Stimulated activated CD4-positive, alpha-beta T cell treated with anti-CD3 and anti-CD28 coated beads, Interleukin-1b, Interleukin-23, amount 100 ng/mL, for 24 hours (primary cell): ENCODE data around the gene DLG3.
A peak's percentile ranks its signal among the peaks of the same experiment; 100 is the strongest.

Experiments used
- DNase-seq, 4 experiments: peaks; one replicate each; pipeline ENCODE4 v3.0.0-alpha.2; 2020; ENCODE audit warnings: low read depth in 4 of 4, low spot score in 1 of 4

The DLG3 gene

DNA sequence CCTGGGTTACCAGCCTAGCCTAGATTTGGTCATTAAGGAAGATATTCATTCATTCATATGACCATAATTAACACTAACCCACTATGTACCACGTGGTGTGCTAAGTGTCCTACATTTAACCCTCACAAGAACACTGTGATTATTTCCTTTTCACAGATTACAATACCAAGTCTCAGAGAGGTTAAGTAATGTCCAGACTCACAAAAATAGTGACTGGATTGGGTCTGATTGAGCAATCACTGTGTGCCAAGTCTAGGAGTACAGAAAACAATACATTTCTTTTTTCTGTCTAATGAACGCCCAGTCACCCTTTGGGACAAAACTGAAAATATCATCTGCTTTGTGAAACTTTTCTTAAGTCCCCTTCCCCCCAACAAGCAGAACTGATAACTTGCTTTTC is 7.6 kb upstream of the DLG3 start:
- DNase-seq: no peak

DNA sequence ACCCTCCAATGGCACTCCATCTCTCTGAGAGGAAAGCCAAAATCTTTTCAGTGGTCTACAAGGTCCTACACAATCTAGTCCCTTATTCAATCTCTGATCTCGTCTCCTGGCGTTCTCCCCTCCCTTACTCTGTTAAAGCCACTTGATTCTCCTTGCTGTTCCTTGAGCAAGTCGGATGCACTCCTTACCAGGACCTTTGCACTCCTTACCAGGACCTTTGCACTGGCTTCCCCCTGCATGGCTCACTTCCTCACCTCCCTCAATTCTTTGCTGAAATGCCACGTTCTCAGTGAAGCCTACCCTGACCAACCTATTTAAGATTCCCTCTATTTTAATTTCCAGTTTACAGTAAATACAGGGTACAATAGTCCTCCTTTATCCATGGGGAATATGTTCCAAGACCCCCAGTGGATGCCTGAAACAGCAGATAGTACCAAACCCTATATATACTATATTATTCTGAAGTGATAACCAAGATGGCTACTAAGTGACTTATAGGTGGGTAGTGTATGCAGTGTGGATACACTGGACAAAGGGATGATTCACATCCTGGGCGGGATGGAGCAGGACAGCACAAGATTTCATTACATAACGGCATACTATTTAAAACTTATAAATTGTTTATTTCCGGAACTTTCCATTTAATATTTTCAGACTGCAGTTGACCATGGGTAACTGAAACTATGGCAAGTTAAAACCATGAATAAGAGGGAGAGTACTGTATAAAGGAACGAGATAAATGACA is 6.5 kb upstream of the DLG3 start:
- no peak for DNase-seq

DNA sequence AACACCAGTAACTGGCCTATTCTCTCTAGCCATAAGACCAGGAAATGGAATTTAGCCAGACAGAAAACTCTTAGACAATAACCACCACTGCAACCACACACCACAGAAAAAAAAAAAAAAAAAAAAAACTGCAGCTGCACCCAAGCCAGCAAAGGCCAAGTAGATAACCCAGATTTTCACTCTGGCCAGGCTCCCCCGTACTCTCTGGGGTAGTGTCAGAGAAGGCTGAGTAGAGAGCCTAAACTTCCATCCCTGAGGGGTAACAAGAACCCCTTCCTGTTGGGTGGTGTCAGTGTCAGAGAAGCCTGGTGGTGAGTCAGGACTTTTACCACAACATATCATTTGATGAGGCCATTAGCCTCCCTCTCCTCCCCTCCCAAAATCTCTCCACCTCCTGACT is 5.6 kb upstream of the DLG3 start:
- no peak for DNase-seq

DNA sequence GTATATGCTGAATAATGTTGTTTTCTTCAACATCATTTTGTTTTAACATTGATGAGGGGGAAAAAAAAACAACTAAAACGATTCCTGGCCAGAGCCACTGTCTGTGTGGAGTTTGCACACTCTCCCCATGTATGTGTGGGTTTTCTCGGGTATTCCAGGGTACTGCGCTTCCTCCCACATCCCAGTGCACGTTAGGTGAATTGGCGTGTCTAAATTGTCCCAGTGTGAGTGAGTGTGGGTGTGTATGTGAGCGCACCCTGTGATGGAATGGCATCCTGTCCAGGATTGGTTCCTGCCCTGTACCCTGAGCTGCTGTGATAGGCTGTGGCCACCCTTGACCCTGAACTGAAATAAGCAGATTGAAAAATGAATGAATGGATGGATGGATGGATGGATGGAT is 2.4 kb upstream of the DLG3 start:
- DNase-seq: no peak

GRCh38 chrX:70444946-70445656 is 466 bp downstream of the DLG3 start:
- no peak for DNase-seq

- no peak for DNase-seq
Measured at GRCh38 chrX:70445951-70446350, 1.3 kb downstream of the DLG3 start.

- DNase-seq: no peak
Measured at GRCh38 chrX:70446380-70447350, 2.0 kb downstream of the DLG3 start.

GRCh38 chrX:70449457-70449966 is 4.9 kb downstream of the DLG3 start:
- no peak for DNase-seq

DNA sequence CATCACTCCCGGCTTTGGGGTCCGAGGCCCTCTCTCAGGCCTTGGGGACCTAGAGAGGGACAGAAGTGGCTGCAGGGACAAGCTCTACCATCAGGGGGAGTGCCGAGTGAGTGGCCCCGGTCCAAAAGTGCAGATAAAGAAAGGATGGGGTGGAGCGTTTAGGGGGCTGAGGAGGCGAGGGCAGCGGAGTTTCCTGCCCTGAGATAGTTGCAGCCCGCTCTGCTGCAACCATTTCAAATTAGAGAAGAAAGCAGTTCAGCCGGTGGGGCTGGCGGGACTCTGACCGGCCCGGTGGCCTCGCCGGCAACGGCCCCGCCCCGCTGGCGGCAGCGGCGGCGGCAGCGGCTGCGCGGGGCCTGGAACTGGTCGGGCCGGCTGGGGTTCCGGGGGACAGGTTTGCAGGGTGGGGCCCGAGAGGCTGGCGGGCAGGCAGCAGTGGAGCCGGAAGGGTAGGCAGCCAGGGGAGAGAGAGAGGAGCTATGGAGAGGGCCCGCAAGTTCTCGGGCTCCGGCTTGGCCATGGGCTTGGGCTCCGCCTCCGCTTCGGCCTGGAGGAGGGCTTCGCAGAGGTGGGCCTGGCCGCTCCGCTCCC is 7.6 kb downstream of the DLG3 start:
- peak in 2 of 4 experiments; percentile 30 to 33 for DNase-seq

GRCh38 chrX:70453024-70453618 is 8.5 kb downstream of the DLG3 start:
- no peak for DNase-seq

DNA sequence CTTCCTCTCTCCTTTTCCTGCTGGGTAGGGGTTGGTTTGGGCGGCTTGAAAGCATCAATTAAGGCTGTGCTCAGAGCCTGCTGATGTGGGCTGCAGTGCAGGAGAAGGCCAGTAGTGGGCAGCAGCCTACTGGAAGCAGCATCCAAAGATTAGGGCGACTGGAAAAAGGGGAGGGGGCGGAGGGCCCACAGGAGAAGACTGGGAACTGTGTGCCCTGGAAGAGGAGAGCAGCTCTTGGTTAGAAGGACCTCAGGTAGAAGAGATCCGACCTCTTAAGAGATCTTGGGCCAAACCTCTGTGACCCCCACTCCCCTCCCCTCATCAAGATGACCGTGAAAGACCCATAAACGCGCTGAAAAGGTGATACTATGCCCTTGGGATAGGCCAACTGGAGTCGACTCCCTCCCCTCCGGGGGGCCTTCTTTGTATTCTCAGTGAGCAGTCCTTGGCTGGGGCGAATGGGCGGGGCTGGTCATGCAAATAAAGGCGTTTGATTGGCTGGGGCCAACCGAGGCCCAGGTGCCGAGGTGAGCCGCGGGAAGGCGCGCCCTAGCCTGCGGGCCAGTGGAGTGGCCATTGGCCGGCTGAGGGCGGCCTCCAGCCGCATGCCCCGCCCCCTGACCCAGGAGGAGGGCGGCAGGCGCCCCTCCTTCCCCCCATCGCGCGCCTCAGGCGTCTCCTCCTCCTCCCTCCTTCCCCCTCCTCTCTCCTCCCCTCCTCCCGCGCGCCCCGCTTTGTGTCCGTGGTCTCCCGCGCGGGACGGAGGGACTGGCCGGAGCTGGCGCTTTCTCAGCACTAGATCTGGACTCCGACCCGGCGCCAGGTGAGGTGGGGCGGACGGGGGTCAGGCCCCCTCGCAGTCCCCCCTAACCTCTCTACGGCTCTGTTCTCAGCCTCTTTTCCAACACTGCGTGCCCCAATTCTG is 10.1 kb downstream of the DLG3 start:
- peak in 2 of 4 experiments; percentile 35 to 43 for DNase-seq

- no peak for DNase-seq
Measured at GRCh38 chrX:70455366-70456202, 10.9 kb downstream of the DLG3 start.

GRCh38 chrX:70456256-70456655 is 11.6 kb downstream of the DLG3 start:
- no peak for DNase-seq

DNA sequence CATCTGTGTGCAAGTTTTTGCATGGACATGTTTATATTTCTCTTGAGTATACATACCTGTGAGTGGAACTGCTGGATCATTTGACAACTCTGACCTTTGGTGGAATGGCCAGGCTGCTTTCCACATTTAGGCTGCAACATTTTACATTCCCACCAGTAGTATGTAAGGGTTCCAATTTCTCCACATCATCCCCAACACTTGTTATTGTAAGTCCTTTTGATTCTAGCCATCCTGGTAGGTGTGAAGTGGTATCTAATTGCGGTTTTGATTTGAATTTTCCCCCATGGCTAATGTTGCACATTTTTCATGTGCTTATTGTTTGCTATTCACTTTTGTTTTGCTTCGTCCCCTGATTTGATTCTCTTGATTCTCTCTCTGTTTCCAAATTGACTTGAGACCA is 16.4 kb downstream of the DLG3 start:
- DNase-seq: no peak

GRCh38 chrX:70464051-70464450 is 19.4 kb downstream of the DLG3 start:
- no peak for DNase-seq

DNA sequence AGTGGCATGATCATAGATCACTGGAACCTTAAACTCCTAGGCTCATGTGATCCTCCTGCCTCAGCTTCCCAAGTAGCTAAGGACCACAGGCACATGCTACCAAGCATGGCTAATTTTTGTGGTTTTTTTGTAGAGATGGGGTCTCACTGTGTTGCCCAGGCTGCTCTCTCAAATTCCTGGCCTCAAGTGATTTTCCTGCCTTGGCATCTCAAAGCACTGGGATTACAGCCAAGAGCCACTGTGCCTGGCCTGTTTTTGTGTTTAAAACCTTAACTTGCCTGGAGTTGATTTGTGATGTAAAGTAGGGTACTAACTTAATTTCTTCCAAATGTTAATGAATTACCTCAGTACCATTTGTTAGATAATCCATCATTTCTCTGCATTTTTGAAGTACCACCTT is 22.3 kb downstream of the DLG3 start:
- no peak for DNase-seq

DNA sequence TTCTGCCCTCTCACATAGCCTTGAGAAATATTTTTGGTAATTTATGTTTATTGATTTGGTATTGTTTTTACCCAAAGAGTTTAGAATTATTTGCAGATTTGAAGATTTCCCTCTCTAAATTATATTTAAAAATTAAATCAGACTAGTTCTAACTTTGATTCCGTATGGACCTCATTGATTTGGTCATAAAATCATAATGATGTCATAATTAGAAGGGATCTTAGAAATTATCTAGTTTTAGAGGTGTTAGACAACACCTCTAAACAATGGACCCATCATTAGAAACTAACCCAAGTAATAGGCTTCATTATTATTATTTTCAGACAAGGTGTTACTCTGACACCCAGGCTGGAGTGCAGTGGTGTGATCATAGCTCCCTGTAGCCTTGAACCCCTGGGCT is 24.1 kb downstream of the DLG3 start:
- DNase-seq: no peak

DNA sequence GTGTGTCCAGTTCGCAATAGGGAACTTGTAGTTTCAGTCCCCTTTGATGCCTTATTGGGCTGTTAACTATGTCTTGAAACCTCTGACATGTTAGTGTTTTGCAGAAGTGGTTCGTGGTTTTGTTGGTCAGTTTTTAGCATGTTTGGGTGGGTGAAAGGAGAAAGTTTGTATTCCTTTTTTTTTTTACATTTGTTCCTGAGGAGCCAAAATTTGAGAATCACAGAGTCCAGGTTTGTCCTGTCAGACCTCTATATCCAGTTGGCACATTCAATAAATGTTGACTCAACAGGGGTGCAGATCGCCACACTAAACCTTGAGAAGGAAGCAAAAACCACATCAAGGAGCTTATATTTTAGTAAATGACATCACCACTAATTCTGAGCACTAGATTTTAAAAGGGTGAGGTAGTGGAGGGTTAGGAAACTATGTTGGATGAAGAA is 26.2 kb downstream of the DLG3 start:
- no peak for DNase-seq
